Astrocyte of the cerebellum (primary cell): ENCODE data around the gene POLK.

ENCODE experiments used
- DNase-seq: peaks from one replicate; pipeline ENCODE4 v3.0.0-alpha.2; 2011; ENCODE audit warnings: low read depth
- H3K4me3 ChIP-seq: 2 replicates; pipeline ENCODE4 v1.5.1; 2011; ENCODE audit warnings: mild to moderate bottlenecking, low read depth, low read length, moderate library complexity
- in situ Hi-C: cut with HindIII; loops from 2 replicates; pipeline ENCODE4 v1.10.0; 2017; ENCODE audit warnings: low sequenced_read_pairs
- TF ChIP-seq, protein P1 (sequence below): IDR thresholded peaks from 2 replicates; pipeline ENCODE4 v1.5.1; 2012; ENCODE audit warnings: low read length, low read depth, moderate library complexity, mild to moderate bottlenecking; ENCODE audit errors: missing control alignments

POLK gene

DNA sequence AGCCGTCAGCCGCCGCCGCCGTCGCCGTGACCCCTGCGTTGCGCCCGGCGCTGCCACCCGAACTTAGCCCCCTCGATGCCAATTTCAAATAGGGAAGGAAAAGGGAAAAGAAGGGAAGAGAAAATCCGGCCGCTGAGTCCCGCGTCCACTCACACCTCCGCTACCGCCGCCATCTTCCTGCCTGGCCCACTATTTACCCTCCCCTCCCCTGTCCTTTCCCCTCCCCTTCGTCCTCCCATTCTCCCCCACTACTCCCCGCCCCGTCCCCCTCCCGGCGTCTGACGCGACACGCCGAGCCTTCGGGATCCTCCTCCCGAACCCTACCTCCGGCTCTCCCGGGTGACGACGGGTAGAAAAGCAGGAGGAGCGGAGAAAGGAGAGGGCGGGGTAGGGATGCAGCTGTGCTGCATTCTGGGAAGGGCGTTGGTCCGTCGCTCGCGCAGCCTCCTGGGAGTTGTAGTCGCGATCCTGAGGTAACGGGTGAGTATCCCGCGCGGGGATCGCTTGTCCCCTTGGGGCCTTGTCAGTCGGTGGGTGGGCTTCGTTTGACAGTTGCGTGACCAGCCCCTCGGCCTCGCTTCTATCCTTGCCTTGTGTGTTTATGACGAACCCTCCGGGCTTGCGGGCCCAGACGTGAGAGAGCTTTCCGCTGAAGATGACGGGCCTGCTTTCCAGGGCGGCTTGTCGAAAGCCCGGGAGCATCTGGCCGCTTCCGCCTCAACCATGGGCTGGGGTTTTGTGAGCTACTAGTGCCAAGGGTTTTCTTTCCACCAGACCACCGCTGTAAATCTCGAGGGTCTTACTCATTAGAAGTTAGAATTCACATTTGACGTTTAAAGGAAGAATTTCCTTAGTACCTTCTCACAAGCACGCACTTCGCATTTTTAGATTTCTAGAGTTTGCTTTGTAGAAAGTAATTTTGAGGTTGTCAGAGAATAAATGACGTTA, at the start of gene POLK, which contains the start of gene CERT1:
Gene POLK, plus strand, starts transcription at position 457 of the 948 bp plus-strand sequence.
Gene CERT1, minus strand, starts transcription at position 195 of the 948 bp plus-strand sequence. CDS start 422 bp downstream, outside the sequence.
- in situ Hi-C loops = no loop called here
- DNase-seq = peak; percentile 97
- TF ChIP-seq, protein P1, sequence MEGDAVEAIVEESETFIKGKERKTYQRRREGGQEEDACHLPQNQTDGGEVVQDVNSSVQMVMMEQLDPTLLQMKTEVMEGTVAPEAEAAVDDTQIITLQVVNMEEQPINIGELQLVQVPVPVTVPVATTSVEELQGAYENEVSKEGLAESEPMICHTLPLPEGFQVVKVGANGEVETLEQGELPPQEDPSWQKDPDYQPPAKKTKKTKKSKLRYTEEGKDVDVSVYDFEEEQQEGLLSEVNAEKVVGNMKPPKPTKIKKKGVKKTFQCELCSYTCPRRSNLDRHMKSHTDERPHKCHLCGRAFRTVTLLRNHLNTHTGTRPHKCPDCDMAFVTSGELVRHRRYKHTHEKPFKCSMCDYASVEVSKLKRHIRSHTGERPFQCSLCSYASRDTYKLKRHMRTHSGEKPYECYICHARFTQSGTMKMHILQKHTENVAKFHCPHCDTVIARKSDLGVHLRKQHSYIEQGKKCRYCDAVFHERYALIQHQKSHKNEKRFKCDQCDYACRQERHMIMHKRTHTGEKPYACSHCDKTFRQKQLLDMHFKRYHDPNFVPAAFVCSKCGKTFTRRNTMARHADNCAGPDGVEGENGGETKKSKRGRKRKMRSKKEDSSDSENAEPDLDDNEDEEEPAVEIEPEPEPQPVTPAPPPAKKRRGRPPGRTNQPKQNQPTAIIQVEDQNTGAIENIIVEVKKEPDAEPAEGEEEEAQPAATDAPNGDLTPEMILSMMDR = no peak
- peak within 1 kb of the TSS; percentile 78 for H3K4me3 ChIP-seq

DNA sequence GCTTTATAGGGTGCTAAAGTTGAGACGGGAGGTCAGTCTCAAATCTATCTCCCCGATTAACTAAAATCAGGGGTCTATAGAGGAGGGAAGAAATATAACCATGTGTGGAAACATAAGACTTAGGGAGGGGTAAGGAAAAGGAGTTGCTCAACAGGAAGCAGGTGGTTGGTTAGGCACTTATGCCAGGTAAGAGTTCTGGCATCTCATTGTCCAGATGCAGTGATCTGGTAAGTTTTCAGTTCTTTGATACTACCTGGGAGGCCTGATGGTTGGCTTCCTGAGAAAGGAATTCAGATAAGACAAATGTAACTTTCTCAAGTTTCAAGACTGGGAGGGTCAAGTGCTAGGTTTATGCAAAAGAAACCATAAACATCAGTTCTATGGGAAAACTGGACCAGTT, 48.0 kb upstream of the POLK start:
- in situ Hi-C loops = no loop called here
- no peak overlapping the region for H3K4me3 ChIP-seq
- TF ChIP-seq, protein P1 = no peak
- no peak for DNase-seq

DNA sequence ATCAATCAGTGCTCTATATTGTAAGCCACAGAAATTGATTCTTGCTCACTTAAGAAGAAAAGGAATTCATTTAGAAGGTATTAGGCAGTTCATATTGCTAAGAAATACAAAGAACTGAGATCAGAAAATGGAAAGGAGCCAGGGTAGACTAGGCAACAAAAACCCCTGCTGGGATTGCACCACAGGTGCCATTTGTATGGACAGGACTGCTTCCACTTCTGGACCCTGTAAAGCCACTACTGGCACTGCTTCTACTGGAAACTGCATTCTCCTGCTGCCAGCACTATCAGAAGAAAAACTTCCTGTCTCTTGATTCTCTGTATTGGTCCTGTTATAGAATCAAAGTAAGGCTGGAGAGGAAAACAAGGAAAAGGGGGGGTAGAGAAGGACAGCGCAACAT, 46.2 kb upstream of the POLK start:
- DNase-seq = peak; percentile 90
- TF ChIP-seq, protein P1 = no peak
- in situ Hi-C loops = no loop called here
- H3K4me3 ChIP-seq = no peak overlapping the region

DNA sequence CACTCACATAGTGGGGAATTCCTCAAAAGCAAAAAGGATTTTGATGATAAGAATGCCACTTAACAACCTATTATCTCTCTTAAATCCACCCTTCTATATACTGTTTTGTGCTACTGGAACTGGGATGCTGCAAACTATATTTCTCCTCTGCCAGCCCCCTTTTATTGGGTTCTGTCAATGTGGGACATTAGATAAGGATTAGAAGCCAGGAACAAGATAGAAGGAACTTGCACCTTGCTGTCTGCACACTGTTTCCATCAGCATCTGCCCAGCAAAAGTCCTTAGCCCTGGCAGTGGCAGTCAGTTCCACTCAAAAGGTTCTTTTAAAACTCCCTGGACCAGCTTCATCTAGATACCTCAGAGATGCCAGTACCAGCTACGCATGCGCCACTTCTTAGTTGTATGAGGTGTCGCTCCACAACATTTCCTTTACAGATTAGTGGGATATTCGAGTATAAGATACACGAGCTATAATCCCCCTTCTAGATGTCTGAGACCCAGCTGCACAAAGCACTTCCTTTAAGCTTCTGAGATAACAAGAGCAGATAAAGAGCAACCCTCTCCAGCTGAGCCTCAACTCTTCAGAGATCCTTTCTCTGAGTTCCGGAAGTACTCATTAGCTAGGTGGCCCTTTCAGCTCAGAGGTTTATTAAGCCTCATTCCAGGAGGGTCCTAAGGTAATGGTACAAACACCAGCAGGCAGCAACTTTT, 45.5 kb upstream of the POLK start:
- TF ChIP-seq, protein P1 = no peak
- no peak overlapping the region for H3K4me3 ChIP-seq
- in situ Hi-C loops = no loop called here
- DNase-seq = no peak

DNA sequence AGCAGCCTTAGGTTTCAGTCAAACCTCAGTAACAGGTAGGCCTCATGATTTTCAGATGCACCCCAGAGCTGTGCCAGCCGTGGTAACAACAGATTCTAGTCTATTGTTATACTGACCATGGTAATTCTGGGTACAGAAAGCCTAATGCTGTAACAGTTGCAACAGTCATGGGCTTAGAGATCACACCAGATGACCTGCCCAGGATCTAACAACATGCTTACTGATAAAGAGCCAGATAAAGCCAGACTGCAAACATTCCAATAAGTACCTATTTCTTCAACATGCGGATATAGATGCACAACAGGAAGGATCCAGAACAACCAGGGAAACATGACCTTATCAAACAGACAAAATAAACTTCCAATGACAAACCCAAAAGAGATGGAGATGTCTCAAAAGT, 43.1 kb upstream of the POLK start:
- in situ Hi-C loops = no loop called here
- no peak for DNase-seq
- TF ChIP-seq, protein P1 = no peak
- H3K4me3 ChIP-seq = no peak overlapping the region

DNA sequence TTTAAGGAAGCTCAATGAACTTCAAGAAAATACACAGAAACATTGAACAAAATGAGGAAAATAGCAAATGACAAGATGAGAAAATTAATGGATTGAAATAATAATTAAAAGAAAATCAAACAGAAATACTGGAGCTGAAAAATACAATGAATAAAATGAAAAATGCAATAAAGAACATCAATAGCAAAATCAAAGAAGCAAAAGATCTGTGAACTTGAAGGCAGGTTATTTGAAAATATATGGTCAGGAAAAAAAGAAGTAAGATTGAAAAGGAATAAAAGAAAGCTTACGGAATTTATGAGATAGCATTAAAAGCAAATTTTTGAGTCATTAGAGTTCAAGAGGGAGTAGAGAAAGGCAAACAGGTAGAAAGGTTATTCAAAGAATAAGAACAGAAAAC, 42.7 kb upstream of the POLK start:
- in situ Hi-C loops = no loop called here
- TF ChIP-seq, protein P1 = no peak
- no peak for DNase-seq
- H3K4me3 ChIP-seq = no peak overlapping the region
